Fibroblast of villous mesenchyme (primary cell): ENCODE data around the gene HOMER3. TPM values are rescaled to one million over a fixed set of nuclear protein-coding genes. Genes with fewer than 3 reads are reported as not detected.

ENCODE experiments used
- total RNA-seq: library from RNA; depleted of rRNA; stranded (reverse); fragments of >200 nt; gene quantifications from 2 replicates; pipeline ENCODE4 v1.2.3, GENCODE V29; 2012

Gene HOMER3
- total RNA-seq, 1 donor = 58.3 TPM

Other genes starting within 250 kb of the HOMER3 start
- gene COMP, start 149.9 kb downstream of the HOMER3 start, total RNA-seq = under 0.01 TPM in 1 of 2 replicates, not detected in the other
- 49.0 and 51.0 TPM in 2 replicates for gene UPF1, start 109.3 kb downstream of the HOMER3 start, total RNA-seq
- gene CERS1, start 45.1 kb downstream of the HOMER3 start, total RNA-seq = 0.32 and 1.3 TPM in 2 replicates
- gene COPE, start 21.8 kb downstream of the HOMER3 start, total RNA-seq = 222 and 255 TPM in 2 replicates
- gene DDX49, start 21.5 kb downstream of the HOMER3 start, total RNA-seq = 48.4 and 51.5 TPM in 2 replicates
- 39.3 and 57.4 TPM in 2 replicates for gene SUGP2, start 92.3 kb upstream of the HOMER3 start, total RNA-seq
- gene ARMC6, start 92.4 kb upstream of the HOMER3 start, total RNA-seq = 37.1 and 42.8 TPM in 2 replicates
- 5.8 and 9.1 TPM in 2 replicates for gene SLC25A42, start 122.8 kb upstream of the HOMER3 start, total RNA-seq
- gene TMEM161A, start 197.3 kb upstream of the HOMER3 start, total RNA-seq = 18.1 and 20.9 TPM in 2 replicates
- 0.32 TPM in 1 of 2 replicates, not detected in the other for gene MEF2B, start 229.0 kb upstream of the HOMER3 start, total RNA-seq